H1 (cell line): ENCODE results near the gene SFMBT2. TPM values are rescaled to one million over a fixed set of nuclear protein-coding genes. Genes with fewer than 3 reads are reported as not detected.

Experiments
- CTCF ChIA-PET: fragments of 300-600 bp; sonication (Branson Sonifier 250); formaldehyde crosslinking; loops from one replicate; lab custom pipeline; 2021; ENCODE audit not compliant: partially characterized antibody; lab: Charles Lee
- POLR2A ChIA-PET: fragments of 300-600 bp; sonication (Branson Sonifier 250); formaldehyde crosslinking; loops from one replicate; lab custom pipeline; 2021; ENCODE audit warnings: inconsistent platforms; ENCODE audit not compliant: partially characterized antibody; lab: Charles Lee
- DNase-seq, 2 experiments: peaks; one replicate each; pipeline versions ENCODE4 v3.0.0 to v3.0.0-alpha.2; 2010 to 2022; ENCODE audit warnings: low spot score in 2 of 2, low read depth in 1 of 2, mixed read lengths in 1 of 2
- FAIRE-seq: peaks from 2 replicates; lab custom pipeline; 2011; peaks lifted over from hg19 to GRCh38; lab: Jason Lieb, UNC
- H2AFZ ChIP-seq: 2 replicates; pipeline ENCODE4 v1.8.1; 2012; ENCODE audit warnings: low read length, inconsistent platforms
- H2AK5ac ChIP-seq: 2 replicates; pipeline ENCODE4 v1.6.1; 2013; ENCODE audit warnings: low read depth, low read length
- H2BK120ac ChIP-seq: replicated peaks from 2 replicates; pipeline ENCODE3; 2013; ENCODE audit warnings: low read depth, low read length, inconsistent platforms
- H2BK12ac ChIP-seq: 2 replicates; pipeline ENCODE4 v1.6.1; 2013; ENCODE audit warnings: low read depth, low read length
- H2BK15ac ChIP-seq: 2 replicates; pipeline ENCODE4 v1.6.1; 2013; ENCODE audit warnings: low read length
- H2BK20ac ChIP-seq: 2 replicates; pipeline ENCODE4 v1.6.1; 2013; ENCODE audit warnings: low read length
- H2BK5ac ChIP-seq: 2 replicates; pipeline ENCODE4 v1.6.1; 2013; ENCODE audit warnings: low read depth, low read length
- H3K14ac ChIP-seq: 2 replicates; pipeline ENCODE4 v1.6.1; 2013; ENCODE audit warnings: inconsistent platforms; ENCODE audit not compliant: insufficient read length
- H3K18ac ChIP-seq: 2 replicates; pipeline ENCODE4 v1.6.1; 2013; ENCODE audit warnings: low read length; ENCODE audit errors: extremely low read depth
- H3K23ac ChIP-seq: 2 replicates; pipeline ENCODE4 v1.6.1; 2013; ENCODE audit warnings: inconsistent platforms; ENCODE audit not compliant: insufficient read length
- H3K23me2 ChIP-seq: 2 replicates; pipeline ENCODE4 v1.6.1; 2013; ENCODE audit warnings: low read depth, low read length
- H3K27ac ChIP-seq: 2 replicates; pipeline ENCODE4 v1.6.1; 2011; ENCODE audit warnings: low read depth, low read length, inconsistent platforms
- H3K27me3 ChIP-seq, 4 experiments: replicated peaks in 1 of 4; 1 replicate in 1 of 4; 2 replicates in 3 of 4; pipeline versions ENCODE4 v1.6.1 to v1.8.1; 2011 to 2013; ENCODE audit warnings: low read length in 3 of 4, mild to moderate bottlenecking in 3 of 4, inconsistent platforms in 2 of 4, mixed read lengths in 2 of 4, moderate library complexity in 1 of 4; ENCODE audit not compliant: control insufficient read depth in 3 of 4, insufficient read depth in 3 of 4; ENCODE audit errors: extremely low read depth in 1 of 4
- H3K36me3 ChIP-seq, 4 experiments: 2 replicates each; pipeline versions ENCODE4 v1.6.1 to v1.8.1; 2011 to 2013; ENCODE audit warnings: mild to moderate bottlenecking in 4 of 4, low read length in 3 of 4, moderate library complexity in 2 of 4, control low read depth in 1 of 4, inconsistent platforms in 1 of 4; ENCODE audit not compliant: insufficient read depth in 4 of 4, control insufficient read depth in 2 of 4
- H3K4ac ChIP-seq: replicated peaks from 2 replicates; pipeline ENCODE3; 2013; ENCODE audit warnings: low read length, low read depth, mixed read lengths, inconsistent platforms; ENCODE audit not compliant: insufficient read length
- H3K4me1 ChIP-seq, 4 experiments: replicated peaks in 1 of 4; 1 replicate in 1 of 4; 2 replicates in 3 of 4; pipeline versions ENCODE4 v1.6.1 to v1.8.1; 2011 to 2013; ENCODE audit warnings: low read length in 3 of 4, inconsistent platforms in 2 of 4, mixed read lengths in 1 of 4; ENCODE audit not compliant: insufficient read depth in 4 of 4, control insufficient read depth in 3 of 4
- H3K4me2 ChIP-seq, 2 experiments: 2 replicates each; pipeline versions ENCODE4 v1.6.1 to v1.8.1; 2011 to 2013; ENCODE audit warnings: low read depth in 2 of 2, low read length in 2 of 2, control low read depth in 1 of 2, inconsistent platforms in 1 of 2, mild to moderate bottlenecking in 1 of 2; ENCODE audit not compliant: insufficient read depth in 1 of 2
- H3K4me3 ChIP-seq, 4 experiments: fragments of 200-600, 300-600 bp in 1 of 4; sonication (generic), shearing (Covaris generic), sonication (Bioruptor Twin) in 1 of 4; 2 replicates each; pipeline versions ENCODE4 v1.5.1 to v1.8.1; 2011 to 2016; ENCODE audit warnings: low read length in 4 of 4, low read depth in 3 of 4, control low read depth in 2 of 4, inconsistent platforms in 2 of 4, mild to moderate bottlenecking in 2 of 4, mixed read lengths in 1 of 4, moderate library complexity in 1 of 4; ENCODE audit not compliant: insufficient read depth in 2 of 4; ENCODE audit errors: extremely low read depth in 1 of 4
- H3K56ac ChIP-seq: replicated peaks from 2 replicates; pipeline ENCODE3; 2013; ENCODE audit warnings: low read depth, mild to moderate bottlenecking, mixed read lengths, low read length, inconsistent platforms; ENCODE audit not compliant: insufficient read length
- H3K79me1 ChIP-seq: 2 replicates; pipeline ENCODE4 v1.6.1; 2013; ENCODE audit warnings: low read depth, low read length, control low read depth
- H3K79me2 ChIP-seq, 2 experiments: 2 replicates each; pipeline versions ENCODE4 v1.6.1 to v1.8.1; 2012 to 2013; ENCODE audit warnings: low read length in 2 of 2, mild to moderate bottlenecking in 2 of 2, inconsistent platforms in 1 of 2; ENCODE audit not compliant: insufficient read depth in 2 of 2, control insufficient read depth in 1 of 2
- H3K9ac ChIP-seq, 4 experiments: replicated peaks in 1 of 4; 1 replicate in 1 of 4; 2 replicates in 3 of 4; pipeline versions ENCODE4 v1.6.1 to v1.8.1; 2011 to 2013; ENCODE audit warnings: low read depth in 3 of 4, low read length in 3 of 4, control low read depth in 2 of 4, mild to moderate bottlenecking in 2 of 4, moderate library complexity in 2 of 4, inconsistent platforms in 1 of 4; ENCODE audit errors: extremely low read depth in 1 of 4
- H3K9me3 ChIP-seq, 2 experiments: 2 replicates each; pipeline versions ENCODE4 v1.6.1 to v1.8.1; 2012 to 2013; ENCODE audit warnings: mild to moderate bottlenecking in 2 of 2, moderate library complexity in 2 of 2, control low read depth in 1 of 2, inconsistent platforms in 1 of 2, low read depth in 1 of 2, low read length in 1 of 2, mixed read lengths in 1 of 2; ENCODE audit not compliant: insufficient read depth in 2 of 2
- H4K20me1 ChIP-seq, 2 experiments: replicated peaks in 1 of 2; 2 replicates each; pipeline versions ENCODE3 to v1.8.1; 2011 to 2013; ENCODE audit warnings: inconsistent platforms in 2 of 2, low read length in 2 of 2, mild to moderate bottlenecking in 1 of 2; ENCODE audit not compliant: insufficient read depth in 2 of 2, control insufficient read depth in 1 of 2
- H4K5ac ChIP-seq: 2 replicates; pipeline ENCODE4 v1.6.1; 2013; ENCODE audit warnings: low read length, low read depth, mixed read lengths, inconsistent platforms; ENCODE audit not compliant: insufficient read length
- H4K8ac ChIP-seq: 2 replicates; pipeline ENCODE4 v1.8.0; 2013; ENCODE audit warnings: mild to moderate bottlenecking, moderate library complexity, low read length, inconsistent platforms; ENCODE audit not compliant: insufficient read depth; ENCODE audit errors: extremely low read depth
- H4K91ac ChIP-seq: replicated peaks from 2 replicates; pipeline ENCODE3; 2013; ENCODE audit warnings: low read length, mixed read lengths, inconsistent platforms; ENCODE audit not compliant: insufficient read length
- BACH1 ChIP-seq: IDR thresholded peaks from 2 replicates; pipeline ENCODE4 v1.6.1; 2012; ENCODE audit warnings: low read length, improper control_type of control experiment
- HDAC2 ChIP-seq, 2 experiments: fragments of 300-600 bp in 1 of 2; sonication (generic) in 1 of 2; IDR thresholded peaks; 2 replicates each; pipeline ENCODE4 v1.6.1; 2011 to 2012; ENCODE audit warnings: low read depth in 2 of 2, low read length in 2 of 2, mild to moderate bottlenecking in 2 of 2, moderate library complexity in 2 of 2, borderline replicate concordance in 1 of 2, inconsistent platforms in 1 of 2
- MAX ChIP-seq: IDR thresholded peaks from 2 replicates; pipeline ENCODE4 v1.6.1; 2012; ENCODE audit warnings: inconsistent platforms
- RFX5 ChIP-seq: IDR thresholded peaks from 2 replicates; pipeline ENCODE4 v1.6.1; 2011; ENCODE audit warnings: low read depth, low read length, improper control_type of control experiment, borderline replicate concordance
- SIRT6 ChIP-seq: IDR thresholded peaks from one replicate; pipeline ENCODE4 v1.7.1; 2012; ENCODE audit warnings: low read length, inconsistent platforms
- SP2 ChIP-seq: IDR thresholded peaks from 2 replicates; pipeline ENCODE4 v1.6.1; 2012; ENCODE audit warnings: mild to moderate bottlenecking, low read length, inconsistent platforms
- TBP ChIP-seq: IDR thresholded peaks from 2 replicates; pipeline ENCODE4 v1.6.1; 2011; ENCODE audit warnings: low read depth, low read length, improper control_type of control experiment
- YY1 ChIP-seq: IDR thresholded peaks from 2 replicates; pipeline ENCODE4 v1.6.1; 2011; ENCODE audit warnings: low read depth, mild to moderate bottlenecking, low read length
- WGBS, 2 experiments: shearing (Covaris generic) in 1 of 2; methylation state at CpG; one replicate each; pipeline versions ENCODE4 v1.1.6 to v1.1.7; 2013 to 2015; ENCODE audit warnings: low lambda C conversion rate in 2 of 2, mixed read lengths in 2 of 2, inconsistent platforms in 1 of 2, low coverage in 1 of 2, missing lambda C conversion rate in 1 of 2; ENCODE audit not compliant: insufficient replicate concordance in 2 of 2, insufficient coverage in 1 of 2, insufficient read length in 1 of 2; ENCODE audit errors: extremely low coverage in 1 of 2, missing lambda C conversion rate in 1 of 2; 5-methylcytosine and 5-hydroxymethylcytosine counted together
- polyA plus RNA-seq, 7 experiments: library from polyadenylated mRNA; depleted of rRNA in 3 of 7; stranded (reverse) in 5 of 7; unstranded in 2 of 7; fragments of >200 nt in 5 of 7; fragments of 200-250 nt in 2 of 7; gene quantifications; 1 replicate in 5 of 7; 2 replicates in 1 of 7; 4 replicates in 1 of 7; pipeline versions ENCODE4 v1.2.1 to v1.2.3, GENCODE V29; 2011 to 2013; ENCODE audit warnings: missing spikeins in 2 of 7, mixed read lengths in 2 of 7
- total RNA-seq: library from RNA; stranded (reverse); fragmentation: NEBNext Ultra II Directional; extraction: Animal tissue kit (Norgen Biotek cat#: 25700); gene quantifications from 2 replicates; pipeline ENCODE4 v1.2.1, GENCODE V29; 2021

Gene SFMBT2
- total and polyA plus RNA-seq, 2 of the 8 experiments (the other 6 are each of a cell fraction or from before 2014, with no cell fraction given) = 2.9 to 11.0 TPM

- no peaks in the 10 kb centered on the region for H3K9me3 ChIP-seq
- H3K79me1 ChIP-seq = no peaks in the 10 kb centered on the region
- no peaks in the 10 kb centered on the region for H3K23me2 ChIP-seq
- no peaks in the 10 kb centered on the region; a peak in 1 of 7 replicates for H3K4me1 ChIP-seq
- no peak overlapping the region for H3K23ac ChIP-seq
- CTCF ChIA-PET = no interaction called here
- H2AFZ ChIP-seq = no peak overlapping the region
- no peak for FAIRE-seq
- H3K4me3 ChIP-seq = no peak overlapping the region
- POLR2A ChIA-PET = no interaction called here
- no peak overlapping the region for H3K27ac ChIP-seq
- H3K4me2 ChIP-seq = no peak overlapping the region
- no peak overlapping the region for H3K56ac ChIP-seq
- H3K9ac ChIP-seq = no peak overlapping the region
- no peak overlapping the region for H2BK20ac ChIP-seq
- no peak overlapping the region for H3K18ac ChIP-seq
- H4K91ac ChIP-seq = no peak overlapping the region
- no peak overlapping the region for H2BK12ac ChIP-seq
- H3K36me3 ChIP-seq = peaks cover 0 to 7% (median 0%) of the 10 kb centered on the region in 4 experiments; a peak in 1 of 8 replicates
- no peak overlapping the region for H3K4ac ChIP-seq
- no peak overlapping the region for H2BK15ac ChIP-seq
- H4K5ac ChIP-seq = no peak overlapping the region
- H3K14ac ChIP-seq = no peak overlapping the region
- no peak overlapping the region for H2BK120ac ChIP-seq
- no peak overlapping the region for H2AK5ac ChIP-seq
- WGBS, 2 experiments = 89% methylated on average over 2 of the region's 2 CpGs; no CpG with 5 or more reads in 1 of the 2 experiments
- no peaks in the 10 kb centered on the region for H4K20me1 ChIP-seq
- H4K8ac ChIP-seq = no peak overlapping the region
- no peak overlapping the region for H2BK5ac ChIP-seq
- no peaks in the 10 kb centered on the region; a peak in 1 of 7 replicates for H3K27me3 ChIP-seq
- H3K79me2 ChIP-seq = no peaks in the 10 kb centered on the region
- DNase-seq = no peak
- TF ChIP-seq SIRT6 = no peak
- TF ChIP-seq YY1 = no peak
- TF ChIP-seq RFX5 = no peak
- TF ChIP-seq BACH1 = no peak
- TF ChIP-seq MAX = no peak
- TF ChIP-seq SP2 = no peak
- no peak for TF ChIP-seq HDAC2 (IDR thresholded peaks at IDR 0.05; ENCODE audit: borderline replicate concordance in 1 of 2, low read depth in 2 of 2, low read length in 2 of 2)
- TF ChIP-seq TBP = no peak
These were observed 253.7 kb downstream of the SFMBT2 start for GRCh38 chr10:7157091-7157490.
